ENCODE measurements around the gene FLT3.
"Not testable (repeated sequence)": the region's sequence is repeated elsewhere in the genome, so short reads cannot be mapped to it uniquely, and the experiment has no call there.

Gene FLT3

GRCh38 chr13:27973961-27974662 lies 126.3 kb downstream of the FLT3 start:
- DNase-seq (ENCODE audit: low read depth in 2 of 3, low spot score in 2 of 3) = no peak

GRCh38 chr13:27973291-27973690 lies 127.1 kb downstream of the FLT3 start:
- DNase-seq (ENCODE audit: low read depth in 2 of 3, low spot score in 2 of 3) = no peak

- DNase-seq (ENCODE audit: low read depth in 2 of 3, low spot score in 2 of 3) = no peak
Measured at GRCh38 chr13:27972478-27972820, 127.9 kb downstream of the FLT3 start.

- no peak for DNase-seq (ENCODE audit: low read depth in 2 of 3, low spot score in 2 of 3)
Measured at GRCh38 chr13:27971776-27972477, 128.4 kb downstream of the FLT3 start.

GRCh38 chr13:27971236-27971645 lies 129.1 kb downstream of the FLT3 start:
- DNase-seq (ENCODE audit: low read depth in 2 of 3, low spot score in 2 of 3) = no peak

- no peak for DNase-seq (ENCODE audit: low read depth in 2 of 3, low spot score in 2 of 3)
Measured at GRCh38 chr13:27970382-27971235, 129.8 kb downstream of the FLT3 start.

GRCh38 chr13:27969866-27970229 lies 130.5 kb downstream of the FLT3 start:
- DNase-seq (ENCODE audit: low read depth in 2 of 3, low spot score in 2 of 3) = no peak

- no peak for DNase-seq (ENCODE audit: low read depth in 2 of 3, low spot score in 2 of 3)
Measured at GRCh38 chr13:27969082-27969865, 131.1 kb downstream of the FLT3 start, which contains the start of gene CDX2. CDX2 (minus strand) TSS chr13:27969315; CDS start chr13:27969006, 309 bp downstream.

- DNase-seq (ENCODE audit: low read depth in 2 of 3, low spot score in 2 of 3) = no peak
Measured at GRCh38 chr13:27968316-27969081, 131.9 kb downstream of the FLT3 start.

GRCh38 chr13:27967736-27968315 lies 132.6 kb downstream of the FLT3 start:
- no peak for DNase-seq (ENCODE audit: low read depth in 2 of 3, low spot score in 2 of 3)

- DNase-seq (ENCODE audit: low read depth in 2 of 3, low spot score in 2 of 3) = no peak
Measured at GRCh38 chr13:27967203-27967735, 133.1 kb downstream of the FLT3 start.

- DNase-seq (ENCODE audit: low read depth in 2 of 3, low spot score in 2 of 3) = no peak
Measured at GRCh38 chr13:27966641-27967202, 133.7 kb downstream of the FLT3 start.

GRCh38 chr13:27965740-27966640 lies 134.4 kb downstream of the FLT3 start:
- DNase-seq (ENCODE audit: low read depth in 2 of 3, low spot score in 2 of 3) = no peak

GRCh38 chr13:27965343-27965739 lies 135.0 kb downstream of the FLT3 start:
- DNase-seq (ENCODE audit: low read depth in 2 of 3, low spot score in 2 of 3) = no peak

GRCh38 chr13:27964741-27965323 lies 135.5 kb downstream of the FLT3 start:
- no peak for DNase-seq (ENCODE audit: low read depth in 2 of 3, low spot score in 2 of 3)

- not testable (repeated sequence) for DNase-seq (ENCODE audit: low read depth in 2 of 3, low spot score in 2 of 3)
Measured at GRCh38 chr13:27964206-27964605, 136.2 kb downstream of the FLT3 start.

GRCh38 chr13:27963491-27963890 lies 136.9 kb downstream of the FLT3 start:
- no peak for DNase-seq (ENCODE audit: low read depth in 2 of 3, low spot score in 2 of 3)

- DNase-seq (ENCODE audit: low read depth in 2 of 3, low spot score in 2 of 3) = no peak
Measured at GRCh38 chr13:27962982-27963381, 137.4 kb downstream of the FLT3 start.
